ENCODE measurements around the gene TECPR1.

The TECPR1 gene

DNA sequence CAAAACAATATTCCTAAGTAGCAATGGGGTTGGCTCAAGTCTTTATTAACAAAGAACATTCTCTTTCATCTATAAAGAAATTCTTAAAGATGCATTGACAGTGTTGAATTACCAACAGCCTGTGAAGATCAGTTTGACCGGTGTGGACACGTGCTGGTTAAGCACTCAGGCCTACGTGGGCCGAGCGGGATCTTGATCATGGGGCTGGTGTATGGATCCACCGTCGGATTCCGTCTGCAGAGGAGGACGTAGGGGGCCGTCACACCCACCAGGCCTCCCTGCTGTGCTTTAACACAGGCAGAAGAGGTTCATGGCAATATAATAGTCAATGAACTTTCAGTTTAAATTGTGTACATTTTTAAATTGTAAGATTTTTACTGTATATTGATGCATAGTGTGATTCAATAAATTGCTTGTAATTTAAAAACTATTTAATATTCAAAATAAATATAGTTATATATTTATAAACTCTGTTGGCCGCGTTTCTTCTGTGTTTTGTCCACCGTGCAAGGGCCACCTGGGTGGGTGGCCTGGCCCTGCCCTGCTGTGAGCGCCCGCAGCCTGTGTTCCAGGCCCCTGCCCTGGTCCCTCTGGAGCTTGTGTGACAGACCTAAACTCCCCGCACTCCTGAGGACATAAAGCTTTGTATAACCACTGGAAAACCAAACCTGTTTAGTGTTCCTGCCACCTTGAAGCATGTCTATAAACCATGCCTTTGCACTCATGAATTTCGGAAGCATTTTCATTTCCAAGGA lies 42.7 kb downstream of the TECPR1 start:
- DNase-seq, result no peak

DNA sequence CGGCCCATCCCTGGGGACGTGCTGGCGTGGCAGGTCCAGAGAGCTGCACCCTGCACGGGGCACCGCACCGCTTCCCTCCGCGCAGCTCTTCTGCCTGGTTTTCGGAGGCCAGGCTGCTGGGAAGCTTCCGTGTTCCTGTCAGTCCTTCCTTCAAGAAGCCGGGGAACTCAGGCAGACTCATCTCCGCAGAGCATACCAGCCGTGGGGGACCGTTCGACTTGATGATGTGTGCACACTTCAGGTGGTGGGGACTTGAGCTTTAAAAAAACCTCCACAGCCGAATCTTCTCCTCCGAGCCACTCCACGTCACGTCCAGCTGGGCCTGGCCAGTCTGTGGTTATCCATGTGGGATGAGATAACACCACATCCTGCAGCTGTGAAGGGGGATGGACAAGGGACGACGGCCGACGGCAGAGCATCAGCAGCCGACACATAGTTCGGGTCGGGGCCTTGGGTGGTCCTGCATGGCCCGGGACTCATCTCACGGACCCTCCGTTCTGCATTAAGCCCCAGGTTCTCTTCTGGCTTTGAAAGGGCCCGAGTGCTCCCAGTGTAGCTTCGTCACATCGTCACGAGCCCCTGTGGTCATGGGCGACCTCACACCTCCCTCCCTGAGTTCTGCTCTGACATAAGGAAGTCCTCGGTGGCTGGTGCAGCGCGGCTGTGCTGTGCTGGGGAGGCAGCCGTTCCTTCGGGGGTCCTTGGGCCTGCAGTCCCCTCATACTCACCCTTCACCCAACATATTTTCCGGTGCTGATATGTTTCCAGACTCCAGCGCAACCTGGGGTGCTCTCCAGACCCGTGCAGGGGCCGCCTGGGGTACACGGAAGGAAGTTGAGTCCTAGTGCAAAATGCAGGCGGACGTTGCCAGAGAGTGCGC lies 45.3 kb downstream of the TECPR1 start:
- no peak for DNase-seq

DNA sequence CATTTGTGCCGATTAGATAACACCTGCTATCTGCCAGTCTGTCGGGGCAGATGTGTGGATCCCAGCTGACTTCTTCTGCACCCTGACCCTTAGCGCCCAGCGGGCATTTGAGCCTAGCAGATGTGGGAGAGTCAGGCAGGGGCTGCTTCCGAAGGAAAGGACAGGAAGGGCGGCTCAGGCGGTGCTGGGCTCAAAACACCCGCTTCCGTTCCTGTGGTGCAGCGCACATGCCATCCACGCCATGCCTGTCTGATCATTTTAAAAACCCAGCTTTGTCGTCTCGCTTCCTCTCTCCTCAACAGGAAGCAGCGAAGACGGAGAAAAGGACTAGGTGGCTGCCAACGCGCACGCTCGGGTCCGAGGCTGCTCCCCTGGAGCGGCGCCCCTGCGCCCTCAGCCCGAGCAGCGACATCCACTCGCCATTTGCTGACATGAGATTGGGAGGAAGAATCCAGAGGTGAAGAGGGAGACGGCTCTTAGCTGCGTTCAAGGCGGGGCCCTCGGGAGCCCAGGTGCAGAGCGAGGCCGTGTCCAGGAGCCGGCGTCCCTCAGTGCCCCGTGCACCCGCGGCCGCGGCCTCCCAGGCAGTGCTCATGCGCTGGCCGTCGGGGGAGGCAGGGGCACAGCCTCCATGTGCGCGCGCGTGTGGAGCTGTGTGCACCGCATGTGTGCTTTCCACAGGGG lies 46.7 kb downstream of the TECPR1 start:
- DNase-seq, result no peak

DNA sequence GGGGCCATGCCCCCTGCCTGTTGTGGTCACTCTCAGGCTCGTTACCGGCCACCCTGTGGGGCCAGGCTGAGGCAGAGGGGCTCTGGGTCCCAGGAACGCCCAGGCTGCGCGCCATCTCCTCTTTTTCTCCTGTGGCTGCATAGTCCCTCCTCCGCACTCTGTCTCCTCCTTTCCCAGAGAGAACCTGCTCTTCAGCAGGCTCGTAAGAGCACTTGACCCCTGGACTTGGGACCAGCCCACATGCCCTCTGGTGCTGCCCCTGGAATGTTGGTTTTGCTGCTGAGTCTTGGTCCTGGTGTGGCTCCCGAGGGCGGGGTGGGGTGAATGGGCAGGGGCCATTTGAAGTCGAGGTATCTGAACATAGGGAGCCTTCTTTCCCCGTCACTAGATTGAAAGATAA lies 47.4 kb downstream of the TECPR1 start:
- DNase-seq, result no peak

DNA sequence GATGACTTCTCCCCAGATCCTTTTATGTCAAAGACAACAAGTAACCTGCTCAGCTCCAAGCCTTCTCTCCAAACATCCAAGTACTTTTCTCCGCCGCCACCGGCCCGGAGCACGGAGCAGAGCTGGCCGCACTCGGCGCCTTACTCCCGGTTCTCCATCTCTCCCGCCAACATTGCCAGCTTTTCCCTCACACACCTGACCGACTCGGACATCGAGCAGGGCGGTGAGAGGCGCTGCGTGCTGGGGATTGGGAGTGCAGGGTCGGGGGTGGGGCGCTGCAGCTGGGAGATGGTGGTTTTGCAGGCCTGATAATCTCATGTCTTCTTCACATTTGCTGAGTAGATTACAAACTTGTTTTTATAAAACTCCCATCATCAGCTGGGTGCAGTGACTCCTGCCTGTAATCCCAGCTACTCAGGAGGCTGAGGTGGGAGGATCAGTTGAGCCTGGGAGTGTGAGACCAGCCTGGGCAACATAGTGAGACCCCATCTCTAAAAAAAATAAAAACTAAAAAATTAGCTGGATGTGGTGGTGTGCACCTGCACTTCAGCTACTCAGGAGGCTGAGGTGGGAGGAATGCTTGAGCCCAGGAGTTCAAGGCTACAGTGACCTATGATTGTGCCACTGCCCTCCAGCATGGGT lies 47.9 kb downstream of the TECPR1 start:
- DNase-seq, result no peak

DNA sequence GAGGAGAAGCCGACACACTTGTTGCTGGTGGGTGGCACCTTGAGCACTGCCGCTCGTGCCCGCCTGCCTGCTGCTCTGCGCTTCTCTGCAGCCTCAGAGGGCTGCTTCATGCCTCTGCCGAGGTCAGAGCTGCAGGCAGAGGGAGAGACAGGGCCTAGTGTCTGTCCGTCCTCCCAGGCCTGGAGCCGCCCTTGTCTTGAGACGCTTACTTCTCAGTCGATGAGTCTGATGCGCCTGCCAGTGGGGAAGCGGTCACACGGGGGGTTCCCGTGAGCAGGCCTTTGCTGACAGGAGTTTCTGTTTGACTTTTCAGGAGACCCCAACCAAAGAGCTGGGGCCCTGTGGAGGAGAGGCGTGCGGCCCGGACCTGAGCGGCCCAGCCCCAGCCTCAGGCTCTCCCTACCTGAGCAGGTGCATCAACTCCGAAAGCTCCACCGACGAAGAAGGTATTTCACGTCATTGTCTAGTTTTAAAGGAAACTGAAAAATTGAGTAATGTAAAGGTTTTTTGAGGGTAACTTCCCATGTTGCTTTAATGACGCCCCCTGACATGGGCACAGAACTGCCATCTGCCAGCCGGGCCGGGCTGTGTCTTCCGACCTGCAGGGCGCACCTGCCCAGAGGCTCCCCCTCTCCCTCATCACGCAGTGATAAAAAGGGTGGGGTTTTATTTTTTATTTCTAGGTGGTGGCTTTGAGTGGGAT lies 48.6 kb downstream of the TECPR1 start:
- DNase-seq, result no peak

DNA sequence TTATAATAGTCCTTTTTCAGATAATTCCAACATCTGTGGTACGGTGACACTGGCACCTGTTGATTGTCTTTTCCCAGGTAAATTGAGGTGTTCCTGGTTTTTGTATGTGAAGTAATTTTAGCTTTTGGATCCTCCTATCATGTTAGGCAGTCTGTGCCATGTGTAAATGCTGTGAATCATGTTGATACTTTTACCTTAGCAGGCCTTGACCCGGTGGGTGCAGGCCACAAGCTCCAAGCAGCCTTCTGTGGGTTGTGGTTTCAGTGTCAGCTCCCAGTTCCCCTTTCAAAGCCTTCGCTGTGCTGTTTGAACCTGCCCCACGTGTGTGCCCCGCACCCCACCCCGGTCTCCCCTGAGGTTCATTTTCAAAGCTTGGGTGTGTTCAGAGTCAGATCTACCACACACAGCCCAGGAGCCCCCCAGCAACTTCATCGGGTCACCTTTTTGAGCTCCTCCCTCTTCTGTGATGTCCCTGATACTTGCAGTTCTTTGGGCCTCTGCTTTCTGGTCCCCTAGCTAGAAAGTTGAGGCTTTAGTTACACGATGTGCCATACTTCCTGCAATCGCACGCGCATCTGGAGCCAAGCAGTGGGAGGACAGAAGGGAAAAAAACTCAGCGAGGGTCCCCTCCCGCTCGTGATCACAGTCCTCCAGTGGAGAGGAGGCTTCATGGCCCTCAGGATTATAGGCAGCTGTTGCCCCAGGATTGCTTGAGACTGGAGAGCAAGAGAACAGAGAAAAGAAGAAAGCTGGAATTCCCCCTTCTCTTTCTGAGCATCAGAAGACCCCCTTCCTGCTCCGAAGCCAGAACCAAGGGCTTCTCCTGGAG lies 49.5 kb downstream of the TECPR1 start:
- DNase-seq, result no peak

DNA sequence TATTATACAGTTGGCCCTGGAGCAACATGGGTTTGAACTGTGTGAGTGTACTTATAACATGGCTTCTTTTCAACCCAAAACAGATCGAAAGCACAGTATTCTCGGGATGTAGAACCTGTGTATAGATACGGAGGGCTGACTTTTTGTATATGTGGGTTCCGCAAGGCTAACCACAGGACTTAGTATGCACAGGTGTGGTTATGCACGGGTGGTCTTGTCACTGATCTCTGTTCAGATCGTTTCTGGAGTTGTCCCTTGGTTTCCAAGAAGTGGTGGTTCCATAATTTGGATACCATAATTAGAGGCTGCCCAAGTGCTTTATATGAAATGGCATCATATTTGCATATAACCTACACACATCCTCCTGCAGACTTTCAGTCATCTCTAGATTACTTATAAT lies 51.7 kb downstream of the TECPR1 start:
- no peak for DNase-seq

DNA sequence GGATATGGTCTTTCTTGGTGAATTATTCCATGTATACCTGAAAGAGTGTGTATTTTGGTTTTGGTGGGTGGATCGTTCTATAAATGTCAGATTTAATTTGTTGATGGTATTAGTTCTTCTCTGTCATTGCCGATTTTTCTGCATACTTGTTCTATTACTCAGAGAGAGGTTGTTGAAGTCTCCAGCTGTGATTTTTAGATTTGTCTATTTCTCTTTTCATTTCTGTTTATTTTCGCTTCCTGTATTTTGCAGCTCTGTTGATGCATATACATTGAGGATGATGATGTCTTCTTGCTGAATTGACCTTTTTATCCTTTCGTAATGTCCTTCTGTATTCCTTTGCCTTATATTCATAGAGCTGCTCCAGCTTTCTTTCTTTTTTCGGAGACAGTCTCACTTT lies 52.9 kb downstream of the TECPR1 start:
- no peak for DNase-seq

DNA sequence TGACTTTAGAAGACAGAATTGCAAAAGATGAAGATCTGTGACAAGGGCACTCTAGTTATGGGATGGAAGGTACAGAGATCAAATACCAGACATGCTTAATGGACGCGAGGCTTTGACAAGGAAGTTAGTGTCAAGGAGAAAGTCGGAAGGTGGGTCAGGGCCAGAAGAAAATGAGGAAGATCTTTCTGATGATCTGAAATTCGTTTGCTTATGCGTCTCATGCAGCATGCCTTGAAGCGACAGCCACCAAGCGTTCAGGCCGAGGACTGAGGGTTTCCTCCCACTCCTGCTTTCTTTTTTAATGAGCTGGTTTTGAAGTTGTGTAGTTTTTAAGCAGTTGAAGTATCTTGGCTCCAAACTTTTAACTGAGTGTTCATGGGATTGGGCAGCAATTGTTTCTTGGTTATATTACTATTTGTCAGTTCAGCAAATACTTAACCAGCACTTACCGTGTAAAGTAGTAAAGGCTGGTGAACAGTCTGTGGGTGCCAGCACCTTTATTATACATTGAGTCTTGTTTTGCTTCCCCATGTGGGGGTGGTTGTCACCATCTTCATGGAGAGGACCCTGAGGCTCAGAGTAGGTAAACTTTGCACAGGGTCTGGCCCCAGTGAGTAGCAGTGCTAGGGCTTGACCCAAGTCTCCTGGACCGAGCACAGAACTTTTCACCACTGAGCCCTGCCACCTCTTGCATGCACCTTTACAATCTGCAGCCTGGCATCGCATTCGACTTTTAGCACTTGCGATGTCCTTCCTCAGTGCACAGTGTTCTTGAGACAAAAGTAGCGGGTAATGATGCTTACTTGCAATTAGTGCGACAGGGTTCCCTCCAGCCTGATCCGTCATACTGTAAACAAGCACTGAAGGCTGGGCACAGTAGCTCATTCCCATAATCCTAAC lies 55.1 kb downstream of the TECPR1 start:
- no peak for DNase-seq

DNA sequence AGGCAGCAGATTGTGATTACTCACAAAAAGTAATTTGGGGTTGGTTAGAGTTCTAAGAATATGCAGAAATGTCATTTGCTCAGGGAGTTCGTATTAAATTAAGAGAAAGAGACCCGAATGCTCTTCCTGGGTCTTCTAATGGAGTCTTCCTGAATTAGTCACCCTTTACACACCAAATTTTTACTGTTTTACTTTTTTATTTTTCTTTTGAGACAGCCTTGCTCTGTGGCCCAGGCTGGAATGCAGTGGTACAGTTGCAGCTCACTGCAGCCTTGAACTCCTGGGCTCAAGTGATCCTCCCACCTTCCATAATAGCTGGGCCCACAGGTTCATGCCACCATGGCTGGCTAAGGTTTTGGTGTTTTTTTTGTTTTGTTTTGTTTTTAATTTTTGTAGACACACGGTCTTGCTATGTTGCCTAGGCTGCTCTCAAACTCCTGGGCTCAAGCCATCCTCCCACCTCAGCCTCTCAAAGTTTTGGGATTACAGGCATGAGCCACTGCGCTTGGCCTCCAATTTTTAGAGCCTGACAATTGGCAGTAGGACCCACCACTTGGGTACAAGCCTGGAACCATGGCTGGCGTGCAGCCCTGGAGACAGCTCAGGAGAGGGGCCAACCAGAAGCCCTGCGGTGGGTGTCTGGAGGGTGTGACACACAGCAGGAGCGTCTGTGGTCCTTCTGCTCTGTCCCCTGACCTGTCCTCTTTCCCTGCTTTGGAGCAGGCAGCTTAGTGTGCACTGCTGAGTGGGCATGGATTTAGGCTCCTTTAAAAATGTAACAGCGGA lies 57.2 kb downstream of the TECPR1 start:
- no peak for DNase-seq

DNA sequence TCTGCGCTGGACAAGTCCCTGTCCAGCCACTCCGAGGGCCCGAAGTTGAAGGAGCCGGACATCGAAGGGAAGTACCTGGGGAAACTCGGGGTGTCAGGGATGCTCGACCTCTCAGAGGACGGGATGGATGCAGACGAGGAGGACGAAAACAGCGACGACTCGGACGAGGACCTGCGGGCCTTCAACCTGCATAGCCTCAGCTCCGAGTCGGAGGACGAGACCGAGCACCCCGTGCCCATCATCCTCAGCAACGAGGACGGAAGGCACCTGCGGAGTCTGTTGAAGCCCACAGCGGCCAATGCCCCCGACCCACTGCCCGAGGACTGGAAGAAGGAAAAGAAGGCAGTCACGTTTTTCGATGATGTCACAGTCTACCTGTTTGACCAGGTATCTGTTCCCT lies 57.8 kb downstream of the TECPR1 start:
- DNase-seq, result no peak

DNA sequence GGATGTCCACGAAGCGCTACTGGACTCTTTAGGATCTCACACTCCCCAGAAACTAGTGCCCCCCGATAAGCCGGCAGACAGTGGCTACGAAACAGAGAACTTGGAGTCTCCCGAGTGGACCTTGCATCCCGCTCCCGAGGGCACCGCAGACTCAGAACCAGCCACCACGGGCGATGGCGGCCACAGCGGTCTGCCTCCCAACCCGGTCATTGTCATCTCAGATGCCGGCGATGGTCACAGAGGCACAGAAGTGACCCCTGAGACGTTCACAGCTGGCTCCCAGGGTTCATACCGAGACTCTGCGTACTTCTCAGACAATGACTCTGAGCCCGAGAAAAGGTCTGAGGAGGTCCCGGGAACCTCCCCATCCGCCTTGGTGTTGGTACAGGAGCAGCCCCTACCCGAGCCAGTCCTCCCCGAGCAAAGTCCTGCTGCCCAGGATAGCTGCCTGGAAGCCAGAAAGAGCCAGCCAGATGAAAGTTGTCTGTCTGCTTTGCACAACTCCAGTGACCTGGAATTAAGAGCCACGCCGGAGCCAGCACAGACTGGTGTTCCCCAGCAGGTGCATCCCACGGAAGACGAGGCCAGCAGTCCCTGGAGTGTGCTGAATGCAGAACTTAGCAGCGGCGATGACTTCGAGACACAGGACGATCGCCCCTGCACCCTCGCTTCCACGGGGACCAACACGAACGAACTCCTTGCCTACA lies 58.4 kb downstream of the TECPR1 start:
- no peak for DNase-seq

DNA sequence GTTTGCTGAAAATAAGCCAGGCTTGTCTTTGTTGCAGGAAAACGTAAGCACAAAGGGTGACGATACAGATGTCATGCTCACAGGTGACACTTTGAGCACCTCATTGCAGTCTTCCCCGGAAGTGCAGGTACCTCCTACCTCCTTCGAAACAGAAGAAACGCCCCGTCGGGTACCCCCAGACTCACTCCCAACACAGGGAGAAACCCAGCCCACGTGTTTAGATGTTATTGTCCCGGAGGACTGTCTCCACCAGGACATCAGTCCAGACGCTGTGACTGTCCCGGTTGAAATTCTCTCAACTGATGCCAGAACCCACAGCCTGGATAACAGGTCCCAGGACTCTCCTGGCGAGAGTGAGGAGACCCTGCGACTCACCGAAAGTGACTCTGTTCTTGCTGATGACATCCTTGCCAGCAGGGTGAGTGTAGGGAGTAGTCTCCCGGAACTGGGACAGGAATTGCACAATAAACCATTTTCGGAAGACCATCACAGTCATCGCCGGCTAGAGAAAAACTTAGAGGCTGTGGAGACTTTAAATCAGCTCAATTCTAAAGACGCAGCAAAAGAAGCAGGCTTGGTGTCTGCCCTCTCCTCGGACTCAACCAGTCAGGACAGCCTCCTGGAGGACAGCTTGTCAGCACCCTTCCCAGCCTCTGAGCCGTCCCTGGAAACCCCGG lies 59.1 kb downstream of the TECPR1 start:
- no peak for DNase-seq

DNA sequence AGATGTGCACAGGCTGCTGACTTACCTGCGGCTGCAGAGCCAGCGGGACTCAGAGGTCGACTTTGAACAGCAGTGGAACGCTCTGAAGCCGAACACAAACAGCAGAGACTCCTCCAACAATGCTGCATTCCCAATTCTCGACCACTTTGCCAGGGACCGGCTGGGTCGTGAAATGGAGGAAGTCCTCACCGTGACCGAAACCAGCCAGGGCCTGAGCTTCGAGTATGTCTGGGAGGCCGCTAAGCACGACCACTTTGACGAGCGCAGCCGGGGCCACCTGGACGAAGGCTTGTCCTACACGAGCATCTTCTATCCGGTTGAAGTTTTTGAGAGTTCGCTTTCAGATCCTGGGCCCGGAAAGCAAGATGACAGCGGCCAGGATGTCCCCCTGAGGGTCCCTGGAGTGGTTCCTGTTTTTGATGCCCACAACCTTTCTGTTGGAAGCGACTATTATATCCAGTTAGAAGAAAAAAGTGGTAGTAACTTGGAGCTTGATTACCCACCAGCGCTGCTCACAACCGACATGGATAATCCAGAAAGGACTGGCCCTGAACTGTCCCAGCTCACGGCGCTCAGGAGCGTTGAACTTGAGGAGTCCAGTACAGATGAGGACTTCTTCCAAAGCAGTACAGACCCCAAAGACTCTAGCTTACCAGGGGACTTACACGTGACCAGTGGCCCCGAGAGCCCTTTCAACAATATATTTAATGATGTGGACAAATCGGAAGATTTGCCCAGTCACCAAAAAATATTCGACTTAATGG lies 60.2 kb downstream of the TECPR1 start:
- no peak for DNase-seq

DNA sequence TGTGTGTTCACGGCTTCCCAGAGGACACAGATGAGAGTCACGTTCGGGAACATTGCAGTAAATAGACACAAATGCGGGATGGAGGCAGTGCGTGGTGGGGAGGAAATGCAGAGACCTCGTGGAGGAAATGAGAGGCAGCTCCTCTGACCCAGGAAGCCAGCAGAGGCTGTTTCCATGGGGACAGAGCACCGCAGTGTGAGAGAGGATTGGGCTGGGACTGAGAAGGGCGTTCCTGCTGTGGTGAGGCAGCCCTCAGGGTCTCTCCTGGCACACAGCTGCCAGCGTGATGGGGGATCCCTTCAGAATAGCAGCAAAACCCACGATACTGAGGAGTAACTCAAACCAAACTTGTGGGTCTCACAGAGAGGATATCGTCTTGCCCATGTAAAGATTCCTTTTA lies 62.5 kb downstream of the TECPR1 start:
- DNase-seq, result no peak

DNA sequence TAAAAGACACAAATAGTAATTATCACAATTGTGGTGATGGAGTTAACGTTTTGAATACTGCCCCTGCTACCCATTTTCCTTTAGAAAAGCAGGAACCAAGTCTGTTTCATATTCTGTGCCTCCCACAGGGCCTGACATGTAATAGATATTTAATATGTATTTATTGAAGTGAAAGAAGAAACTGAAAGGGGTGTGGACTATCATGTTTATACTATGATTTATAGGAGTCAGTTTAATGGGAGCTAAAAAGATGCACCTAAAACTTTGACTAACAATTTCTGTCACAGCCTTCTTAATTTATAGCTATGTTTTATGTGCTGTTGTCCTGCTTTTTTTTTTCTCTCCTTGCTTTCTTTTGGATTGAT lies 64.9 kb downstream of the TECPR1 start:
- DNase-seq, result no peak

All from activated CD4-positive, CD25-positive, alpha-beta regulatory T cell (primary cell).